Measurements from ENCODE around the gene ARID1B. TPM values are rescaled to one million over a fixed set of nuclear protein-coding genes. Genes with fewer than 3 reads are reported as not detected.

ARID1B gene
- total RNA-seq, 2 donors from 2014 or later = 43.9 to 44.6 TPM

DNA sequence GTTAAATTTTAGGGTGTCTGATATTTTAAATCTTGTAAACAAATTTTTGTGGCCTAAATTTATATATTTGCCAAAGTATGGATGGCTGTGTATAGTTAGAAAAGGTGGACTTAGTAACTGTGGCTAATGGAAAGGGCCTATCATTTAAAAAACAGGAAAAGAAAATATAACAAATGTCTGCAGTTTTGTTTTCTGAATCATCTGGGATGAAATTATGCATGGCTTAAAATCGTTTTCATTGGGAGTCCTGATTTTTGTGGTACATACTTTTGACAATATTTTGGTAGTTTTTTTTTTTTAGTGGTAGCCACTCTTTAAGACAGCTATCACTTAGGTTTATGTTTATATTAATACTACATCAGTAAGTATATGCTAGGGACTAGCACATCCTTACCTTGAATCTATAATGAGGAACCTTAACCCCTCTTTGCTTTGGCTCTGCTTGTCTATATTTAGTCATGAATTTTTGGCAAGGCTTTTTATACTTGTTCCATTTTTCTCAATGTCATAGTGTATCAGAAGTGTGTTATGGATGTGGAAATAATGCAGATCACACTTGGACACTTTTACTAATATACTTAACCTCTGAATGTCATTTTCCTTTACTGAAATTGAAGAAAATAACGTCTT lies 5.6 kb downstream of the ARID1B start:
- H3K4me1 ChIP-seq = peaks cover 0 to 59% of the 10 kb centered on the region in 2 donors
- H3K36me3 ChIP-seq = no peaks in the 10 kb centered on the region
- H3K27me3 ChIP-seq = no peaks in the 10 kb centered on the region
- DNase-seq (ENCODE audit: low spot score) = no peak
- H3K4me3 ChIP-seq = peak overlapping the region; percentile 22 to 83
- TF ChIP-seq, protein P1, sequence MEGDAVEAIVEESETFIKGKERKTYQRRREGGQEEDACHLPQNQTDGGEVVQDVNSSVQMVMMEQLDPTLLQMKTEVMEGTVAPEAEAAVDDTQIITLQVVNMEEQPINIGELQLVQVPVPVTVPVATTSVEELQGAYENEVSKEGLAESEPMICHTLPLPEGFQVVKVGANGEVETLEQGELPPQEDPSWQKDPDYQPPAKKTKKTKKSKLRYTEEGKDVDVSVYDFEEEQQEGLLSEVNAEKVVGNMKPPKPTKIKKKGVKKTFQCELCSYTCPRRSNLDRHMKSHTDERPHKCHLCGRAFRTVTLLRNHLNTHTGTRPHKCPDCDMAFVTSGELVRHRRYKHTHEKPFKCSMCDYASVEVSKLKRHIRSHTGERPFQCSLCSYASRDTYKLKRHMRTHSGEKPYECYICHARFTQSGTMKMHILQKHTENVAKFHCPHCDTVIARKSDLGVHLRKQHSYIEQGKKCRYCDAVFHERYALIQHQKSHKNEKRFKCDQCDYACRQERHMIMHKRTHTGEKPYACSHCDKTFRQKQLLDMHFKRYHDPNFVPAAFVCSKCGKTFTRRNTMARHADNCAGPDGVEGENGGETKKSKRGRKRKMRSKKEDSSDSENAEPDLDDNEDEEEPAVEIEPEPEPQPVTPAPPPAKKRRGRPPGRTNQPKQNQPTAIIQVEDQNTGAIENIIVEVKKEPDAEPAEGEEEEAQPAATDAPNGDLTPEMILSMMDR (IDR thresholded peaks at IDR 0.05) = no peak
- no peaks in the 10 kb centered on the region for H3K9me3 ChIP-seq
- peak overlapping the region; percentile 98 to 99 for H3K27ac ChIP-seq

DNA sequence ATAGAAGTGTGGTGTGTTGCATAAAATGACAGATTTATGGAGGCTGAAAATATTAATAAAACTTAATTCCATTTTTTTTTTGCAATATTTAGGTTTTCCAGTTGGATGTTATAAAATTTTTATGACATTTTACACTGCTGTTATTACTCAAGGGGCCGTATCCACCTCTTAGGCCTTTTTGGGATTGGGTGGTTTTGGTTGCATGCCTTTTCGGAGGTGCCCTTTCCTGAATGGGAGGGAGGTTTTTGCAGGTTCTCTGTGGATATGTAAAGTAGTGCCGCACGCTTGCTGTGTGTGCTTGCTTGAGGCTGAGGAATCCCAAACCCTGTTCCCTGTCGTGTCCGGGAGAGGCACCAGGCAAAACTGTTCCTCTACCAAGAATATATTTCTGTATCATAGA lies 6.8 kb downstream of the ARID1B start:
- H3K4me3 ChIP-seq = peak overlapping the region; percentile 2 to 7
- H3K27ac ChIP-seq = peak overlapping the region; percentile 98 to 99
- no peaks in the 10 kb centered on the region for H3K27me3 ChIP-seq
- H3K9me3 ChIP-seq = no peaks in the 10 kb centered on the region
- no peaks in the 10 kb centered on the region for H3K36me3 ChIP-seq
- TF ChIP-seq, protein P1 (IDR thresholded peaks at IDR 0.05) = no peak
- no peak for DNase-seq (ENCODE audit: low spot score)
- peaks cover 0 to 67% of the 10 kb centered on the region in 2 donors for H3K4me1 ChIP-seq

DNA sequence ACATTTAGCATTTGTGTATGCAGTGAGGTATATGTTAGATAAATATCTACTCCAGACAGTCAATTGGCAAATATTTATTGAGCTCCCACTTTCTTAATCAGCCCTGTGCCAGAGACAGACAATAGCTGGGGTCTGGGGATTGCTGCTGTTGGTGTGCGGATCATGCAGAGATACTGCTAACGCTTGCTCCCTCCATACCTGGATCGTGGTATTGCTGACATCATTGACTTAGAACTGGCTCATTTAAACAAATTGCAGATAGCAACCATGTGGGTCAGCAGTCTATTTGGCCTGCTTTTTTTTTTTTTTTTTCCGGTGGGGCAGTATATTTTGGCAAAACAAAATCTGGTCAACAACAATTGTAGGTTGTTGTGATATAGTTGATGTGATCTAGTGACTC lies 9.5 kb downstream of the ARID1B start:
- TF ChIP-seq, protein P1 (IDR thresholded peaks at IDR 0.05) = no peak
- Histone ChIP-seq H3K4me3 (no peak overlapping the region), H3K36me3 (no peaks in the 10 kb centered on the region), H3K9me3 (no peaks in the 10 kb centered on the region), H3K4me1 (peaks cover 0 to 80% of the 10 kb centered on the region in 2 donors), H3K27ac (peak overlapping the region in 1 of 2 donors; percentile 51), H3K27me3 (no peaks in the 10 kb centered on the region)
- DNase-seq (ENCODE audit: low spot score) = no peak

DNA sequence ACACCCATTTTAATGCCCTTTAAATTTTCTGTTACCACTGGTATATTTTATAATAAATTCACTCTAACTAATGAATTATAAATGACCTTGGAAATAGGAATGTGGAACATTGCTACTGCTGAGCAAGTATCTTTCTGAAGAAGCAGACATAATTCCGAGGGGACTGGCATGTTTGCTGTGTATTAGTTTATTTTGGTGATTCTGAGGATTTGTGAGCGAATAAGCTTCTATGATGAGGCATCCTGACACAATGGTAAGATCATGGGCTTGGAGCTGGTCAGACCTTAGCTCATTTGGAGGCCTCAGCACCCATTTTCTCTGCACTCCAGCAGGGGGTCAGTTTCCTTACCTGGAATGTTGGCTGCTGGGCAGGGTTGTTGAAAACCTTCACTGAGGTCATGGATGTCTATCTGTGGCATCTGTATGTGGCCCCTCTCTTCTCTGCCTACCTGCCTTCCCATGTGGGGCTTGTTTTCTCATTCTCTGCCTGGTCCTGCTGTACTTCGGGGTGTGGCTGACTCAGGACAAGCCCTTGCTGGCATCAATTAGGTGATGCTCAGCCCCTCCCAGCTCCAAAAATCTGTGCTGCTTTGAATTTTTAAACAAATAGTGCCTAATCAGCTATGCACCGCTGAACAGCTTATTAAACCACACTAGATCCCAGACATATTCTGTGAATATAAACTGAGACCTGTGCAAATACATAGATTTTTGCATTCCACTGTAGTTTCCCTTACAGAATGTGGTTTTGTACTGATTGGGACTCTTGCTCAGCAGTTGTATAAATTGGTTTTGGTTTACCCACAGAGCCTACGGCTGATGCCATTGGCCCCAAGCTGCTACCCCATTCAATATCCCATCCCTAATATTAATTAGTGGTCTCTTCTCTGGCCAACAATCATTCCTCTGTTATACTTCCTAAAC lies 10.7 kb downstream of the ARID1B start:
- TF ChIP-seq, protein P1 (IDR thresholded peaks at IDR 0.05) = no peak
- H3K27me3 ChIP-seq = no peaks in the 10 kb centered on the region
- no peaks in the 10 kb centered on the region for H3K36me3 ChIP-seq
- peak overlapping the region in 1 of 2 donors; percentile 51 for H3K27ac ChIP-seq
- peaks cover 0 to 84% of the 10 kb centered on the region in 2 donors for H3K4me1 ChIP-seq
- H3K4me3 ChIP-seq = no peak overlapping the region
- DNase-seq (ENCODE audit: low spot score) = no peak
- H3K9me3 ChIP-seq = no peaks in the 10 kb centered on the region

DNA sequence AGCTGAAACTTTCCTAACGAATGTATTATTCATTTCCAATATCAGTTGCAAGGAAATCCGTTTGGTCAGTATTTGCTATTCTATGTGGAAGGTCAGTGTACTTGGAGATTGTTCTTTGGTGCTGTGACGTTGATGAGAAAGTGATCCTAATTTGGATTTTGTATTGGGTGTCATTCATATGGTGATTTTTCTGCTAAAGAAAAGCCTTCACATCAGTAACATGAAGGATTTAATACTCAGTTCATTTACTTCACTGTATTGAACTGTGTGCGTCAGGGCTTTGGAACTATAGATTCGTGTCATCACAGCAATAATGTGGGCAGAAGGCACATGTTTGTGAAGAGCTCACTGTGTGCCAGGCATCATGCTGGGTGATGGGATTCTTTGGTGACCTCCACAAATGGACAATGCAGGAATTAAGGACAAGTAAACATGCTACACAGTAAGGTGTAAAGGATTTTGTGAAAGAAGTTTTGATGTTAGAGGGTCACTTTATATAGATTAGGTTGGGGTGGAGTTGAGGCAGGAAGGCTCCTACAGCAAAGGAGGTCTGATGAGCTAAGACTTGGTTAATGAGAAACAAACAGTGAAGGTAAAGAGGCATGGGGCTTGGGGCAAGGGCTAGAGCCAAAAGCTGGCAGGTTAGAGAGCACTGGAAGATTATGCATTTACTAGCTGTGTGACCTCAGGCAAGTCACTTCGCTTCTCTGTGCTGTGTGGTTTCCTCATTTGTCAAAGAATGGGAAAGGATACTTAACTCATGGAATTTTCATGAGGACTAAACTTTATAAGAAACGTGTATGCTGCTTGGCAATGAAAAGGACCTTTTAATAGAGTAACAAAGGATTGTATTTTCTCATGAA lies 12.1 kb downstream of the ARID1B start:
- H3K36me3 ChIP-seq = no peaks in the 10 kb centered on the region
- H3K27ac ChIP-seq = peak overlapping the region in 1 of 2 donors; percentile 14
- peaks cover 0 to 85% of the 10 kb centered on the region in 2 donors for H3K4me1 ChIP-seq
- DNase-seq (ENCODE audit: low spot score) = no peak
- TF ChIP-seq, protein P1 (IDR thresholded peaks at IDR 0.05) = no peak
- no peaks in the 10 kb centered on the region for H3K9me3 ChIP-seq
- no peaks in the 10 kb centered on the region for H3K27me3 ChIP-seq
- no peak overlapping the region for H3K4me3 ChIP-seq
